HEK293 (cell line): ENCODE data around the gene HINFP.

Source experiments
- BCL11B ChIP-seq: fragments of 450-650 bp; formaldehyde crosslinking; IDR thresholded peaks from 2 replicates; pipeline ENCODE4 v1.5.1; 2016; ENCODE audit warnings: low read depth, missing biosample characterization, missing genetic modification characterization
- GLIS1 ChIP-seq: fragments of 450-650 bp; formaldehyde crosslinking; IDR thresholded peaks from 2 replicates; pipeline ENCODE4 v1.5.1; 2016; ENCODE audit warnings: missing biosample characterization, missing genetic modification characterization
- GLIS2 ChIP-seq: fragments of 450-650 bp; formaldehyde crosslinking; IDR thresholded peaks from 2 replicates; pipeline ENCODE4 v1.5.1; 2016; ENCODE audit warnings: missing biosample characterization, missing genetic modification characterization
- HOXD13 ChIP-seq: sonication (generic); formaldehyde crosslinking; IDR thresholded peaks from 2 replicates; pipeline ENCODE4 v1.8.0; 2022; ENCODE audit warnings: missing genetic modification reagents, borderline replicate concordance
- KLF16 ChIP-seq: fragments of 450-650 bp; formaldehyde crosslinking; IDR thresholded peaks from 2 replicates; pipeline ENCODE4 v1.5.1; 2017; ENCODE audit warnings: missing biosample characterization, missing genetic modification characterization
- SP2 ChIP-seq: fragments of 450-650 bp; formaldehyde crosslinking; IDR thresholded peaks from 2 replicates; pipeline ENCODE4 v1.5.1; 2016; ENCODE audit warnings: missing biosample characterization, missing genetic modification characterization
- SP7 ChIP-seq: fragments of 450-650 bp; formaldehyde crosslinking; IDR thresholded peaks from 2 replicates; pipeline ENCODE4 v1.5.1; 2016; ENCODE audit warnings: missing biosample characterization, missing genetic modification characterization
- ZBTB7A ChIP-seq: fragments of 450-650 bp; formaldehyde crosslinking; IDR thresholded peaks from 2 replicates; pipeline ENCODE4 v1.5.1; 2016; ENCODE audit warnings: low read depth, missing biosample characterization, missing genetic modification characterization
- ZEB2 ChIP-seq: fragments of 450-650 bp; formaldehyde crosslinking; IDR thresholded peaks from 2 replicates; pipeline ENCODE4 v1.5.1; 2016; ENCODE audit warnings: missing biosample characterization, missing genetic modification characterization
- ZNF132 ChIP-seq: fragments of 450-650 bp; formaldehyde crosslinking; IDR thresholded peaks from 2 replicates; pipeline ENCODE4 v1.5.1; 2017; ENCODE audit warnings: missing biosample characterization, missing genetic modification characterization, borderline replicate concordance
- ZNF133 ChIP-seq: fragments of 450-650 bp; formaldehyde crosslinking; IDR thresholded peaks from 2 replicates; pipeline ENCODE4 v1.5.1; 2016; ENCODE audit warnings: missing biosample characterization, missing genetic modification characterization
- ZNF169 ChIP-seq: fragments of 450-650 bp; formaldehyde crosslinking; IDR thresholded peaks from 2 replicates; pipeline ENCODE4 v1.5.1; 2016; ENCODE audit warnings: missing biosample characterization, missing genetic modification characterization
- ZNF266 ChIP-seq: fragments of 450-650 bp; formaldehyde crosslinking; IDR thresholded peaks from 2 replicates; pipeline ENCODE4 v1.5.1; 2016; ENCODE audit warnings: missing biosample characterization, missing genetic modification characterization, low read depth
- ZNF274 ChIP-seq, 2 experiments: fragments of 200-500 bp in 1 of 2; fragments of 450-650 bp in 1 of 2; sonication (Bioruptor generic) in 1 of 2; formaldehyde crosslinking in 1 of 2; IDR thresholded peaks; 2 replicates each; pipeline versions ENCODE4 v1.5.1 to v1.6.1; 2014 to 2016; ENCODE audit warnings: borderline replicate concordance in 1 of 2, inconsistent platforms in 1 of 2, low read length in 1 of 2, missing biosample characterization in 1 of 2, missing genetic modification characterization in 1 of 2
- ZNF302 ChIP-seq: fragments of 450-650 bp; formaldehyde crosslinking; IDR thresholded peaks from 2 replicates; pipeline ENCODE4 v1.5.1; 2016; ENCODE audit warnings: missing biosample characterization, missing genetic modification characterization, low read depth
- ZNF311 ChIP-seq: fragments of 450-650 bp; formaldehyde crosslinking; IDR thresholded peaks from 2 replicates; pipeline ENCODE4 v1.5.1; 2017; ENCODE audit warnings: missing biosample characterization, missing genetic modification characterization, borderline replicate concordance
- ZNF354C ChIP-seq: fragments of 450-650 bp; formaldehyde crosslinking; IDR thresholded peaks from 2 replicates; pipeline ENCODE4 v1.5.1; 2016; ENCODE audit warnings: missing biosample characterization, missing genetic modification characterization, low read depth, borderline replicate concordance
- ZNF366 ChIP-seq: fragments of 450-650 bp; formaldehyde crosslinking; conservative IDR thresholded peaks from 2 replicates; pipeline ENCODE4 v1.5.1; 2016; ENCODE audit warnings: missing biosample characterization, missing genetic modification characterization
- ZNF391 ChIP-seq: fragments of 450-650 bp; formaldehyde crosslinking; IDR thresholded peaks from 2 replicates; pipeline ENCODE4 v1.5.1; 2016; ENCODE audit warnings: low read depth, missing biosample characterization, missing genetic modification characterization, borderline replicate concordance
- ZNF561 ChIP-seq: fragments of 450-650 bp; IDR thresholded peaks from 2 replicates; pipeline ENCODE4 v1.5.1; 2018; ENCODE audit warnings: missing biosample characterization, missing genetic modification characterization, borderline replicate concordance
- ZNF571 ChIP-seq: fragments of 450-650 bp; formaldehyde crosslinking; IDR thresholded peaks from 2 replicates; pipeline ENCODE4 v1.5.0; 2017; ENCODE audit warnings: missing biosample characterization, missing genetic modification characterization
- ZNF610 ChIP-seq: fragments of 450-650 bp; formaldehyde crosslinking; IDR thresholded peaks from 2 replicates; pipeline ENCODE4 v1.5.1; 2016; ENCODE audit warnings: missing biosample characterization, missing genetic modification characterization, borderline replicate concordance
- ZNF626 ChIP-seq: fragments of 450-650 bp; sonication (Bioruptor Pico); formaldehyde crosslinking; IDR thresholded peaks from 2 replicates; pipeline ENCODE4 v1.5.1; 2018; ENCODE audit warnings: missing biosample characterization, missing genetic modification characterization, inconsistent platforms
- ZNF654 ChIP-seq: fragments of 450-650 bp; formaldehyde crosslinking; IDR thresholded peaks from 2 replicates; pipeline ENCODE4 v1.5.1; 2016; ENCODE audit warnings: low read depth, missing biosample characterization, missing genetic modification characterization
- ZNF660 ChIP-seq: fragments of 450-650 bp; IDR thresholded peaks from 2 replicates; pipeline ENCODE4 v1.5.1; 2018; ENCODE audit warnings: missing biosample characterization, mild to moderate bottlenecking, missing genetic modification characterization
- ZNF664 ChIP-seq: fragments of 450-650 bp; formaldehyde crosslinking; IDR thresholded peaks from 2 replicates; pipeline ENCODE4 v1.5.1; 2016; ENCODE audit warnings: missing biosample characterization, missing genetic modification characterization
- ZNF677 ChIP-seq: fragments of 450-650 bp; IDR thresholded peaks from 2 replicates; pipeline ENCODE4 v1.5.0; 2018; ENCODE audit warnings: missing biosample characterization, mild to moderate bottlenecking, missing genetic modification characterization, moderate library complexity
- ZNF776 ChIP-seq: fragments of 450-650 bp; formaldehyde crosslinking; IDR thresholded peaks from 2 replicates; pipeline ENCODE4 v1.5.0; 2017; ENCODE audit warnings: missing biosample characterization, missing genetic modification characterization, borderline replicate concordance
- ZNF791 ChIP-seq: fragments of 450-650 bp; formaldehyde crosslinking; IDR thresholded peaks from 2 replicates; pipeline ENCODE4 v1.5.1; 2016; ENCODE audit warnings: missing biosample characterization, missing genetic modification characterization
- ZSCAN30 ChIP-seq: fragments of 450-650 bp; IDR thresholded peaks from 2 replicates; pipeline ENCODE4 v1.5.1; 2018; ENCODE audit warnings: missing biosample characterization, mild to moderate bottlenecking, missing genetic modification characterization, moderate library complexity
- ZXDB ChIP-seq: fragments of 450-650 bp; formaldehyde crosslinking; IDR thresholded peaks from 2 replicates; pipeline ENCODE4 v1.5.1; 2016; ENCODE audit warnings: missing biosample characterization, missing genetic modification characterization
- TF ChIP-seq, protein P1 (sequence below): fragments of 450-650 bp; formaldehyde crosslinking; IDR thresholded peaks from 2 replicates; pipeline ENCODE4 v1.5.1; 2016; ENCODE audit warnings: missing biosample characterization, missing genetic modification characterization
- TF ChIP-seq, protein P2 (sequence below): fragments of 450-650 bp; formaldehyde crosslinking; IDR thresholded peaks from 2 replicates; pipeline ENCODE4 v1.5.1; 2016; ENCODE audit warnings: missing biosample characterization, missing genetic modification characterization
- TF ChIP-seq, protein P3 (sequence below): fragments of 450-650 bp; formaldehyde crosslinking; IDR thresholded peaks from 2 replicates; pipeline ENCODE4 v1.5.1; 2016; ENCODE audit warnings: missing biosample characterization, missing genetic modification characterization

Gene HINFP

DNA sequence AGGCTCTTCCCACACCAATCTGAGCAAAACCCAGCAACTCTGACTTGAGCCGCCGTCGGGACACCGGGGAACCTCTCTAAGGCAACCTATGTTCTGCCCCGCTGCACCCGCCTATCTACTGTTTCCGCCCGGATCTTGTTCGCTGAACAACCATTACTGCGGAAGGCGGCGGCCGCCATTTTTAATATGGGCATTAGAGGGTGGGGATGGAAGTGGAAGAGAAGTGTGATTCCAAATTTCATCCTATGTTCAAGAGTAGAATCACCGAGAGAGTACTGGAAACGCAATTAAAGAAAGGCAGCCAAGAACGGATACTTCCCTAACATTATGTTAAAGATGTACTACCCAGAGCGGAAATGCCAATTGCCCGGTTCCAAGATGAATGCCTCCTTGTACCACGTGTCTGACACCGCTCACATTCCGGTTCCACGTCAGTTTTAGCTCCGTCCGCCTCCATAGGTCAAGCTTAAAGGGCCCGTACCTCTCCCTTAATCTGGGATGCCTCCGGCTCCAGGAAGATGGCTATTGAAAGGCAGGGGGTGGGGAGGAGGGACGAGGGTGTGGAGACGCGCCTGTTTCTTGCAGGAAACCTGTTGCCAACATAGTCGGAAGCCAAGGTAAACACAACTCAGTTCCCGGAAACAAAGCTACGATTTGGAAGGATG, 19.5 kb upstream of the HINFP start, which contains the start of gene DPAGT1 (continued):
- TF ChIP-seq, protein P1, sequence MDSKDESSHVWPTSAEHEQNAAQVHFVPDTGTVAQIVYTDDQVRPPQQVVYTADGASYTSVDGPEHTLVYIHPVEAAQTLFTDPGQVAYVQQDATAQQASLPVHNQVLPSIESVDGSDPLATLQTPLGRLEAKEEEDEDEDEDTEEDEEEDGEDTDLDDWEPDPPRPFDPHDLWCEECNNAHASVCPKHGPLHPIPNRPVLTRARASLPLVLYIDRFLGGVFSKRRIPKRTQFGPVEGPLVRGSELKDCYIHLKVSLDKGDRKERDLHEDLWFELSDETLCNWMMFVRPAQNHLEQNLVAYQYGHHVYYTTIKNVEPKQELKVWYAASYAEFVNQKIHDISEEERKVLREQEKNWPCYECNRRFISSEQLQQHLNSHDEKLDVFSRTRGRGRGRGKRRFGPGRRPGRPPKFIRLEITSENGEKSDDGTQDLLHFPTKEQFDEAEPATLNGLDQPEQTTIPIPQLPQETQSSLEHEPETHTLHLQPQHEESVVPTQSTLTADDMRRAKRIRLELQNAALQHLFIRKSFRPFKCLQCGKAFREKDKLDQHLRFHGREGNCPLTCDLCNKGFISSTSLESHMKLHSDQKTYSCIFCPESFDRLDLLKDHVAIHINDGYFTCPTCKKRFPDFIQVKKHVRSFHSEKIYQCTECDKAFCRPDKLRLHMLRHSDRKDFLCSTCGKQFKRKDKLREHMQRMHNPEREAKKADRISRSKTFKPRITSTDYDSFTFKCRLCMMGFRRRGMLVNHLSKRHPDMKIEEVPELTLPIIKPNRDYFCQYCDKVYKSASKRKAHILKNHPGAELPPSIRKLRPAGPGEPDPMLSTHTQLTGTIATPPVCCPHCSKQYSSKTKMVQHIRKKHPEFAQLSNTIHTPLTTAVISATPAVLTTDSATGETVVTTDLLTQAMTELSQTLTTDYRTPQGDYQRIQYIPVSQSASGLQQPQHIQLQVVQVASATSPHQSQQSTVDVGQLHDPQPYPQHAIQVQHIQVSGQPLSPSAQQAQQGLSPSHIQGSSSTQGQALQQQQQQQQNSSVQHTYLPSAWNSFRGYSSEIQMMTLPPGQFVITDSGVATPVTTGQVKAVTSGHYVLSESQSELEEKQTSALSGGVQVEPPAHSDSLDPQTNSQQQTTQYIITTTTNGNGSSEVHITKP (tag by site-specific recombination) = peak; percentile 67; the same call in 1 of the 2 replicates
- no peak for TF ChIP-seq ZNF791
- TF ChIP-seq ZNF776 = no peak
- TF ChIP-seq, protein P2, sequence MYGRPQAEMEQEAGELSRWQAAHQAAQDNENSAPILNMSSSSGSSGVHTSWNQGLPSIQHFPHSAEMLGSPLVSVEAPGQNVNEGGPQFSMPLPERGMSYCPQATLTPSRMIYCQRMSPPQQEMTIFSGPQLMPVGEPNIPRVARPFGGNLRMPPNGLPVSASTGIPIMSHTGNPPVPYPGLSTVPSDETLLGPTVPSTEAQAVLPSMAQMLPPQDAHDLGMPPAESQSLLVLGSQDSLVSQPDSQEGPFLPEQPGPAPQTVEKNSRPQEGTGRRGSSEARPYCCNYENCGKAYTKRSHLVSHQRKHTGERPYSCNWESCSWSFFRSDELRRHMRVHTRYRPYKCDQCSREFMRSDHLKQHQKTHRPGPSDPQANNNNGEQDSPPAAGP = peak; percentile 31; the same call in 1 of the 2 replicates
- TF ChIP-seq ZXDB = peak; percentile 86
- no peak for TF ChIP-seq ZNF391 (tag by site-specific recombination)
- TF ChIP-seq SP2 = peak; percentile 81
- TF ChIP-seq ZBTB7A (tag by site-specific recombination) = no peak
- no peak for TF ChIP-seq ZNF654 (tag by site-specific recombination)
- no peak for TF ChIP-seq ZNF610
- TF ChIP-seq ZNF366 = peak; percentile 46; the same call in 1 of the 2 replicates
- no peak for TF ChIP-seq ZNF311 (tag by site-specific recombination)
- peak; percentile 57; the same call in 1 of the 2 replicates for TF ChIP-seq KLF16 (tag by site-specific recombination)
- no peak for TF ChIP-seq ZNF133 (tag by site-specific recombination)
- TF ChIP-seq ZNF354C (tag by site-specific recombination) = no peak
- TF ChIP-seq ZNF626 = no peak
- TF ChIP-seq ZNF571 (tag by site-specific recombination) = no peak
- TF ChIP-seq ZNF664 (tag by site-specific recombination) = 0 out of 2 replicates have a peak, but pooled peaks have one; percentile 19
- TF ChIP-seq, protein P3, sequence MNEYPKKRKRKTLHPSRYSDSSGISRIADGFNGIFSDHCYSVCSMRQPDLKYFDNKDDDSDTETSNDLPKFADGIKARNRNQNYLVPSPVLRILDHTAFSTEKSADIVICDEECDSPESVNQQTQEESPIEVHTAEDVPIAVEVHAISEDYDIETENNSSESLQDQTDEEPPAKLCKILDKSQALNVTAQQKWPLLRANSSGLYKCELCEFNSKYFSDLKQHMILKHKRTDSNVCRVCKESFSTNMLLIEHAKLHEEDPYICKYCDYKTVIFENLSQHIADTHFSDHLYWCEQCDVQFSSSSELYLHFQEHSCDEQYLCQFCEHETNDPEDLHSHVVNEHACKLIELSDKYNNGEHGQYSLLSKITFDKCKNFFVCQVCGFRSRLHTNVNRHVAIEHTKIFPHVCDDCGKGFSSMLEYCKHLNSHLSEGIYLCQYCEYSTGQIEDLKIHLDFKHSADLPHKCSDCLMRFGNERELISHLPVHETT (tag by site-specific recombination) = peak; percentile 92
- TF ChIP-seq ZNF274 (IDR thresholded peaks at IDR 0.05; ENCODE audit: low read length) = no peak
- TF ChIP-seq ZNF274 (tag by site-specific recombination; IDR thresholded peaks at IDR 0.05; ENCODE audit: borderline replicate concordance) = no peak
- TF ChIP-seq ZNF561 (tag by site-specific recombination) = 0 out of 2 replicates have a peak, but pooled peaks have one; percentile 52
- peak; percentile 4; the same call in 1 of the 2 replicates for TF ChIP-seq ZSCAN30
- no peak for TF ChIP-seq GLIS2 (tag by site-specific recombination)
- TF ChIP-seq ZNF302 (tag by site-specific recombination) = no peak
- TF ChIP-seq SP7 (tag by site-specific recombination) = peak; percentile 63; the same call in 1 of the 2 replicates
- TF ChIP-seq ZNF677 (tag by site-specific recombination) = no peak
- TF ChIP-seq BCL11B (tag by site-specific recombination) = no peak
- peak; percentile 49 for TF ChIP-seq ZNF660
- TF ChIP-seq ZEB2 (tag by site-specific recombination) = peak; percentile 94
- TF ChIP-seq ZNF132 (tag by site-specific recombination) = no peak
- no peak for TF ChIP-seq ZNF266 (tag by site-specific recombination)
- TF ChIP-seq GLIS1 (tag by site-specific recombination) = no peak
- no peak for TF ChIP-seq ZNF169 (tag by site-specific recombination)
- 0 out of 2 replicates have a peak, but pooled peaks have one; percentile 23 for TF ChIP-seq HOXD13 (CRISPR knock-in tag)
